ENCODE results near the gene AKAP13. TPM values are rescaled to one million over a fixed set of nuclear protein-coding genes. Genes with fewer than 3 reads are reported as not detected.

Gene AKAP13
- total RNA-seq, 4 donors from 2014 or later: 332 to 362 (median 351) TPM

DNA sequence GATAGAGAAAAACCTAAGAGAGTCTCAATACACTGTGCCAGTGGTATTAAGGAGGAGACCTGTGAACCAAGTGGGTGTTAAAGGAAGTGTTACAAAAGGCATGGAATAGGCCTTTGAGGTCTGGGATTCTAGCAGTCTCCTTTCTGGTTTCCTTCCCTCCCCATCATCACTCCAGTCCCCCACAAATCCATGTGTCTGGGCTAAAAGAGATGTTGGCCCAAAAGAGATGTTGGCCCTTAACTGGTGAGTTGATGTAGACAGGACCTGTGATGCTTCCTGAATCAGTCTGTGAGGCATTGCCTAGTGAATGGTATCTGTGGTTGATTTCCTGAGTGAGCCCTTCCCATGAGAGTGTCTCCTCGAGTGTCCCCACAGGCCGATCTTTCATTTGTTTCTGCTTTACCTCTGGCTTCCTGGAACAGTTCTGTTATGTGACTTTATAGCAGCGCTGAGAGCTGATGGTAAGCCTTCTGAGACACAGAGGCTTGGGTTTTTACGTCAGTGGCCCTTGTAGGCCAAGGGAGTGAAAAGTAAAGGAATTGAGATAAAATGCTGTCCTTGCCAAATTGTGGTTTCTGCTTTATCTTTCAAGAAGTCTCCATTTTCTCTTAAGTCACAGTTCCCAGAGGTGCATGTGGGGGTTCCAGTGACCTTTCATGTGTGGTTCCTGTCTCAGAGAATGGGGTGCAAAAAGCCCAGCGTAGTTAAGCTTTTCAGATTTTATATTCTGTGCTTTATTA lies 326.5 kb downstream of the AKAP13 start:
- H3K9me3 ChIP-seq: no peaks in the 10 kb centered on the region
- DNase-seq (ENCODE audit: low spot score in 2 of 2): no peak
- 37 to 46% methylated on average over 5 of the region's 5 CpGs for WGBS, 2 donors
- peak overlapping the region; percentile 81 to 93 (median 84) for H3K27ac ChIP-seq
- H3K36me3 ChIP-seq: peaks cover 0 to 28% (median 23%) of the 10 kb centered on the region in 3 donors
- H3K27me3 ChIP-seq: no peaks in the 10 kb centered on the region
- peak overlapping the region in 2 of 4 donors; percentile 20 to 24 for H3K4me3 ChIP-seq
- peaks cover 0 to 70% (median 63%) of the 10 kb centered on the region in 4 donors for H3K4me1 ChIP-seq
- TF ChIP-seq, protein P1, sequence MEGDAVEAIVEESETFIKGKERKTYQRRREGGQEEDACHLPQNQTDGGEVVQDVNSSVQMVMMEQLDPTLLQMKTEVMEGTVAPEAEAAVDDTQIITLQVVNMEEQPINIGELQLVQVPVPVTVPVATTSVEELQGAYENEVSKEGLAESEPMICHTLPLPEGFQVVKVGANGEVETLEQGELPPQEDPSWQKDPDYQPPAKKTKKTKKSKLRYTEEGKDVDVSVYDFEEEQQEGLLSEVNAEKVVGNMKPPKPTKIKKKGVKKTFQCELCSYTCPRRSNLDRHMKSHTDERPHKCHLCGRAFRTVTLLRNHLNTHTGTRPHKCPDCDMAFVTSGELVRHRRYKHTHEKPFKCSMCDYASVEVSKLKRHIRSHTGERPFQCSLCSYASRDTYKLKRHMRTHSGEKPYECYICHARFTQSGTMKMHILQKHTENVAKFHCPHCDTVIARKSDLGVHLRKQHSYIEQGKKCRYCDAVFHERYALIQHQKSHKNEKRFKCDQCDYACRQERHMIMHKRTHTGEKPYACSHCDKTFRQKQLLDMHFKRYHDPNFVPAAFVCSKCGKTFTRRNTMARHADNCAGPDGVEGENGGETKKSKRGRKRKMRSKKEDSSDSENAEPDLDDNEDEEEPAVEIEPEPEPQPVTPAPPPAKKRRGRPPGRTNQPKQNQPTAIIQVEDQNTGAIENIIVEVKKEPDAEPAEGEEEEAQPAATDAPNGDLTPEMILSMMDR (IDR thresholded peaks at IDR 0.05): no peak
- peak in 1 of 2 donors; percentile 76 for TF ChIP-seq EP300 (IDR thresholded peaks at IDR 0.05)

DNA sequence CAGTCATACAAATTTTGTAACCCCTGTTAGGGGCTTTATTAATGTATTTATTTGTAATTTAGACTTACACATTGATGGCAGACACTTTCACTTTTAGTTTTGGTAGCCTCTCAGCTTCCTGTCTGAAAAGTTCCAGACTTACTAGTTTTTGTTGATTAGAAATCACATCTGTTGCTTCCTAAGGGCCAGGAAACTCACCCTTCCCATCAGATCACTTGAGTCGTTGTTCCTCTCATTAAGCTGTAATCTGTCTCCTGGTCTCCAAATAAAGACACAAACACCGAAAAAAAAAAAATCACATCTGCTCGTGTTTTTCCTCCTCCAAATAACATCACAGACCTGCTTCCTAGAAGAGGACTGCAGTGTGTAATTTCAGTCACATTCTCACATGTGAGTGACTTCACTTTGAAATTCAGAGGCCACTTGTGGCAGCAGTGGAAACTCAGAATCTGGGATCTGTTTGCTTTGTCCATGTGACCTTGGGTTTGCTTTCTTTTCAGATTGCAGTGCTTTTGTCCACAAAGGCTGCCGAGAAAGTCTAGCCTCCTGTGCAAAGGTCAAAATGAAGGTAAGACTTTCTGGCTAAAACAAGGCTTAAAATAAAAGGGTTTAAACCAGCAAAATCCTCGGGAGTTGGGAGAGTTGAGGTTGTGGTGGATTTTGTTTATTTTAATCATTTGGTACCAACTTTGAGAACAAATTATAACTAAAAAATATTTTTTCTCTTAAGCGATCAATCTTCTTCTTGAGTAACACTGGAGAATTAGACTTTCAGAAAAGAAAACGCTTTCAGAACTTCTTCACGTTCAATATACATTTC lies 327.3 kb downstream of the AKAP13 start:
- peak overlapping the region in 2 of 4 donors; percentile 20 to 24 for H3K4me3 ChIP-seq
- no peaks in the 10 kb centered on the region for H3K9me3 ChIP-seq
- no peak for DNase-seq (ENCODE audit: low spot score in 2 of 2)
- H3K4me1 ChIP-seq: peaks cover 0 to 62% (median 56%) of the 10 kb centered on the region in 4 donors
- H3K36me3 ChIP-seq: peaks cover 0 to 35% (median 23%) of the 10 kb centered on the region in 3 donors
- 36 to 40% methylated on average over 8 of the region's 8 CpGs for WGBS, 2 donors
- no peaks in the 10 kb centered on the region for H3K27me3 ChIP-seq
- peak overlapping the region; percentile 81 to 93 (median 84) for H3K27ac ChIP-seq
- TF ChIP-seq EP300 (IDR thresholded peaks at IDR 0.05) (peak in 1 of 2 donors; percentile 66), POLR2A (IDR thresholded peaks at IDR 0.05) (no peak)
- TF ChIP-seq, protein P1 (IDR thresholded peaks at IDR 0.05): no peak

DNA sequence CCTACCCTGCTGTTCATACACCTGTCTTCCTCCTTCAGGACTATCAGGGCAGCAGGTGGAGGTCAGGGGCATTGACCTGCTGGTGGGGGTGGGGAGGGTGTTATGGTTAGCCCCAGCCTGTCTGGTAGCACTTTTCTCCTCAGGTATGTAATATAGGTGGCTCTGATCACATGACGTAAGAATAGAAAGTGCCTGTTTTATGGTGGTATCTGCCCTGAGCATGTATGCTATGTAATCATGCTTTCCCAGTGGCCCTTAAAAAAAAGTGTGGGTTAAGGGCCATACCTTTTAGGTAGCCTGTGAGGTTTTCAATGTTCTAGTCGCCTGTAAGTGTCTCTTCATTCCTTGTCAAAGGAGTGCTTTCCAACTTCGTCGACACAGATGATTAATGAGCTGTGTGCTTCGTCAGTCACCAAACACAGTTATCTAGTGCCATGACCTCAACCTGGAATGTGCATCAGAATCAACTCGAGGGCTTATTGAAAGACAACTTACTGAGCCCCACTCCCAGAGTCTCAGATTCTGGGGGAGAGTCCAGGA lies 328.1 kb downstream of the AKAP13 start:
- peak overlapping the region; percentile 81 to 93 (median 84) for H3K27ac ChIP-seq
- H3K36me3 ChIP-seq: peaks cover 0 to 42% (median 23%) of the 10 kb centered on the region in 3 donors
- TF ChIP-seq, protein P1 (IDR thresholded peaks at IDR 0.05): no peak
- TF ChIP-seq POLR2A (IDR thresholded peaks at IDR 0.05): no peak
- no peak for TF ChIP-seq EP300 (IDR thresholded peaks at IDR 0.05)
- peaks cover 0 to 55% (median 49%) of the 10 kb centered on the region in 4 donors for H3K4me1 ChIP-seq
- no peak for DNase-seq (ENCODE audit: low spot score in 2 of 2)
- no peaks in the 10 kb centered on the region for H3K9me3 ChIP-seq
- no peak overlapping the region for H3K4me3 ChIP-seq
- H3K27me3 ChIP-seq: no peaks in the 10 kb centered on the region
- 53 to 62% methylated on average over 6 of the region's 6 CpGs for WGBS, 2 donors

DNA sequence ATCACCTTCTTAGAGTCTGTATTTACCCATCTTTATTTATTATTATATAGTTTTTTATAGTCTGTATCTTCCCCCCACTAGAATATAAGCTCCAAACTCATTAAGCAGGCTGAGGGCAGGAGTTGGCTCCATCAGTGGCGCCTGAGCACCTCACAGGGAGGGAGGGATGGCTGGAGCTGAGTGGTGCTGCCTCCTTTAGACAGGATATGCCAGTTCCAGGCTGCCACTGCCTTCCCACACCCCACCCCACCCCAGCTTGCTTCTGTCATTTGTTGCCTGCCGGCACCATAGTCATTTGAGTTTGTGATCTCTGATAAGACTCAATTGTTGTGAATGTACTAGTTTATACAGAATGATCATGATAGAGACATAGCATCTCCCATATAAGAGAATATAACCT lies 328.8 kb downstream of the AKAP13 start:
- H3K4me3 ChIP-seq: no peak overlapping the region
- peak overlapping the region in 3 of 4 donors; percentile 81 to 93 (median 85) for H3K27ac ChIP-seq
- no peak for DNase-seq (ENCODE audit: low spot score in 2 of 2)
- H3K9me3 ChIP-seq: no peaks in the 10 kb centered on the region
- H3K27me3 ChIP-seq: no peaks in the 10 kb centered on the region
- WGBS, 2 donors: 92 to 93% methylated on average over 2 of the region's 2 CpGs
- H3K4me1 ChIP-seq: peaks cover 0 to 47% (median 41%) of the 10 kb centered on the region in 4 donors
- TF ChIP-seq, protein P1 (IDR thresholded peaks at IDR 0.05): no peak
- TF ChIP-seq EP300 (IDR thresholded peaks at IDR 0.05): no peak
- TF ChIP-seq POLR2A (IDR thresholded peaks at IDR 0.05): no peak
- H3K36me3 ChIP-seq: peaks cover 0 to 49% (median 23%) of the 10 kb centered on the region in 3 donors
